ENCODE results near the gene RHOA. TPM values are rescaled to one million over a fixed set of nuclear protein-coding genes. Genes with fewer than 3 reads are reported as not detected.

RHOA gene
- total RNA-seq (100 to 1,000 TPM; 235 to 254 TPM), polyA plus RNA-seq (100 to 1,000 TPM; 478 to 683 (median 552) TPM), total RNA-seq (137 to 195 (median 156) reads per million in 6 experiments)

DNA sequence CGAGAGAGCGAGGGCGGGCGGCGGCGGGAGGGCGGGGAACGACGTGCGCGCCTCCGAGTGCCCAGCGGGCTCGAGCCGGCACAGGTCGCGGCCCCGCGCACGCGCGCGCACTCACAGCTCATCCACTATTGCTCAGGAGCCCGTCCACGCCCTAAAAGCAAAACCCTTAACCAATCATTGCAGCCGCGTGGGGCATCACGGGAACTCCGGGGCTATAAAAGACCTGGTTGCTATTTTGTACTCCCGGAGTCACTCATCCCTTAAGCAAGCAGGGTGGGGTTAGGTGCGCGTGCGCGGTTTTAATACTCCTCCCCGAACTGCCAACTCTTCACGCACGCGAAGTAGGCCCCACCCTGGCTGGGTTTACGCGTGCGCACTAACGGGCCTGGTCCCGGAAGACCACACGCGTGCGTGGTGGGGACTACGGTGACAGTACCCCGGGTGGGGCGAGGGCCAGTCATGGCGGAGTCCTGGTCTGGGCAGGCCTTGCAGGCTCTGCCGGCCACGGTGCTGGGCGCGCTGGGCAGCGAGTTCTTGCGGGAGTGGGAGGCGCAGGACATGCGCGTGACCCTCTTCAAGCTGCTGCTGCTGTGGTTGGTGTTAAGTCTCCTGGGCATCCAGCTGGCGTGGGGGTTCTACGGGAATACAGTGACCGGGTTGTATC is at the start of gene RHOA, which contains the start of gene TCTA:
RHOA (minus strand) TSS at position 9 of the 664 bp plus-strand sequence. CDS start 36,387 bp downstream, outside the sequence.
TCTA (plus strand) TSS at position 456 of the 664 bp plus-strand sequence; CDS start at position 460, 4 bp downstream.
- no peaks in the 10 kb centered on the region for H3K9me3 Mint-ChIP-seq
- H3K36me3 Mint-ChIP-seq, result peaks cover 0 to 16% (median 0%) of the 10 kb centered on the region in 3 donors
- POLR2A ChIA-PET, result interaction anchor here (0.5 to 4.2 kb wide), 18 partner anchors 9 to 493 kb away, joined by 3 to 75 read pairs (median 4); partner anchors contain the start of genes AMT, ARIH2, DAG1 and GPX1
- H3K27ac Mint-ChIP-seq, result peak within 1 kb of the TSS; percentile 91 to 96 (median 95)
- H3K4me1 Mint-ChIP-seq, result peaks cover 35 to 83% (median 69%) of the 10 kb centered on the region in 4 donors
- no peaks in the 10 kb centered on the region for H3K27me3 Mint-ChIP-seq
- H3K4me3 Mint-ChIP-seq, result peak within 1 kb of the TSS; percentile 80 to 95 (median 93)
- peak; percentile 96 to 100 (median 99) for DNase-seq
- peak; percentile 87 to 89 for ATAC-seq

DNA sequence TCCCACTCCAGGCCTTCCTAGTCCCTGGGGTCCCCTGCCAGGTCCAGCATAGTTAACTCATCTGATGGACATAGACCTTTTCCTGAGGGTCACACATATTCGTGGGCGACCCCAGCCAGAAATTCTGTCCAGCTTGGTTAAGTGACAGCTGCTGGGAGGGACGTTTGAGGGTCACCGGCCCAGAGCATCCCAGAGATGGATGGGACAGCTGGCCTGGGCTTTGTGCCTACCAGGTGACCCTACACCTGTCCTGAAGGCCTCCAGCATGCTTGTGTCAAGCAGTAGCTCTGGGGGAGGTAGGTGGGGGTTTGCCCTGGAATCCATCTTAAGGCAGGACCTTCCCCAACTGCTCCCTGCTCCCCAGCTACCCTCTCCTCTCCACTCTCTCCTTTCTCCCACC is 49.2 kb upstream of the RHOA start:
- DNase-seq (no peak), ATAC-seq (no peak)
- no peaks in the 10 kb centered on the region for H3K27me3 Mint-ChIP-seq
- H3K9me3 Mint-ChIP-seq, result no peaks in the 10 kb centered on the region
- POLR2A ChIA-PET, result no interaction called here
- no peaks in the 10 kb centered on the region for H3K36me3 Mint-ChIP-seq
- H3K4me3 Mint-ChIP-seq, result no peak overlapping the region
- no peak overlapping the region for H3K27ac Mint-ChIP-seq
- H3K4me1 Mint-ChIP-seq, result no peaks in the 10 kb centered on the region

- Mint-ChIP-seq H3K36me3 (no peaks in the 10 kb centered on the region), H3K27me3 (no peaks in the 10 kb centered on the region), H3K4me3 (no peak overlapping the region), H3K4me1 (no peaks in the 10 kb centered on the region), H3K27ac (peak overlapping the region in 1 of 10 donors; percentile 69), H3K9me3 (no peaks in the 10 kb centered on the region)
- DNase-seq (no peak), ATAC-seq (no peak)
- POLR2A ChIA-PET, result no interaction called here
Observed at GRCh38 chr3:49460188-49460890, 48.6 kb upstream of the RHOA start.

- ATAC-seq, result no peak
- POLR2A ChIA-PET, result no interaction called here
- Mint-ChIP-seq H3K27ac (peak overlapping the region in 1 of 10 donors; percentile 19), H3K9me3 (no peaks in the 10 kb centered on the region), H3K4me3 (no peak overlapping the region), H3K27me3 (no peaks in the 10 kb centered on the region), H3K4me1 (no peaks in the 10 kb centered on the region), H3K36me3 (no peaks in the 10 kb centered on the region)
- no peak for DNase-seq
Observed at GRCh38 chr3:49456466-49456865, 44.7 kb upstream of the RHOA start.

- Mint-ChIP-seq H3K27ac (peak overlapping the region in 2 of 10 donors; percentile 57 to 58), H3K4me3 (no peak overlapping the region), H3K27me3 (no peaks in the 10 kb centered on the region), H3K9me3 (no peaks in the 10 kb centered on the region), H3K36me3 (no peaks in the 10 kb centered on the region), H3K4me1 (no peaks in the 10 kb centered on the region)
- DNase-seq, result no peak
- POLR2A ChIA-PET, result interaction anchor here (0.5 to 0.7 kb wide), 2 partner anchors 11 to 29 kb away, joined by 3 to 5 read pairs; no protein-coding TSS in a partner anchor
- no peak for ATAC-seq
Observed at GRCh38 chr3:49454898-49455681, 43.3 kb upstream of the RHOA start.

DNA sequence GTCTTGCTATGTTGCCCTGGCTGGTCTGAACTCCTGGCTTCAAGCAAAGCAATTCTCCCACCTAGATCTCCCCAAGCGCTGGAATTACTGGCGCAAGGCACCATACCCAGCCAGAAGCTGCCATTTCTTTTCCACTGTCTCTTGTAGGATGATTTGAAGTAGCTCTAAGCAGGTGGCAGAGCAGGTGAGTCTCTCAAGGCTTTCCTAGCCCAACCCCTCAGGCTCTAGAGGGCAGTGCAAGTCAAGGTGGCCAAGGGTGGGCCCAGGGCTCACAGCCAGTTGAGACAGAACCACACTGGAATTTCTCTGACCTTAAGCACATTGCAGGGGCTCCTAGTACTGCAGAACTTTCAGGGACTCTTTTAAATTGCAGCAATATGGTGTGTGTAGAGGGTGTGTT is 42.7 kb upstream of the RHOA start:
- no peaks in the 10 kb centered on the region for H3K4me1 Mint-ChIP-seq
- no peaks in the 10 kb centered on the region for H3K27me3 Mint-ChIP-seq
- no peaks in the 10 kb centered on the region for H3K36me3 Mint-ChIP-seq
- no peak for ATAC-seq
- DNase-seq, result no peak
- H3K4me3 Mint-ChIP-seq, result no peak overlapping the region
- no peaks in the 10 kb centered on the region for H3K9me3 Mint-ChIP-seq
- POLR2A ChIA-PET, result interaction anchor here (0.6 kb wide), 1 partner anchor 1560 kb away, joined by 6 read pairs; no protein-coding TSS in a partner anchor
- peak overlapping the region in 3 of 10 donors; percentile 28 to 83 (median 43) for H3K27ac Mint-ChIP-seq

DNA sequence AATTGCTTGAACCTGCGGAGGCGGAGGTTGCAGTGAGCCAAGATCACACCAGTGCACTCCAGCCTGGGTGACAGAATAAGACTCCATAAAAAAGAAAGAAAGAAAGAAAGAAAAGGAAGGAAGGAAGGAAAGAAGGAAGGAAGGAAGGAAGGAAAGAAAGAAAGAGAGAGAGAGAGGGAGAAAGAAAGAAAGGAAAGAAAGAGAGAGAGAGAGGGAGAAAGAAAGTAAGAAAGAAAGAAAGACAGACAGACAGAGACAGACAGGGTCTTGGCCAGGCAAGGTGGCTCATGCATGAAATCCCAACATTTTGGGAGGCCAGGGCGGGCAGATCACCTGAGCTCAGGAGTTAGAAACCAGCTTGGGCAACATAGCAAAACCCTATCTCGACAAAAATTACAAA is 41.8 kb upstream of the RHOA start:
- Mint-ChIP-seq H3K27me3 (no peaks in the 10 kb centered on the region), H3K4me3 (no peak overlapping the region), H3K27ac (peak overlapping the region in 1 of 10 donors; percentile 79), H3K9me3 (no peaks in the 10 kb centered on the region), H3K36me3 (no peaks in the 10 kb centered on the region), H3K4me1 (peaks cover 2 to 6% (median 5%) of the 10 kb centered on the region in 4 donors)
- no peak for ATAC-seq
- no peak for DNase-seq
- POLR2A ChIA-PET, result interaction anchor here (0.7 kb wide), 1 partner anchor 703 kb away, joined by 4 read pairs; no protein-coding TSS in a partner anchor

DNA sequence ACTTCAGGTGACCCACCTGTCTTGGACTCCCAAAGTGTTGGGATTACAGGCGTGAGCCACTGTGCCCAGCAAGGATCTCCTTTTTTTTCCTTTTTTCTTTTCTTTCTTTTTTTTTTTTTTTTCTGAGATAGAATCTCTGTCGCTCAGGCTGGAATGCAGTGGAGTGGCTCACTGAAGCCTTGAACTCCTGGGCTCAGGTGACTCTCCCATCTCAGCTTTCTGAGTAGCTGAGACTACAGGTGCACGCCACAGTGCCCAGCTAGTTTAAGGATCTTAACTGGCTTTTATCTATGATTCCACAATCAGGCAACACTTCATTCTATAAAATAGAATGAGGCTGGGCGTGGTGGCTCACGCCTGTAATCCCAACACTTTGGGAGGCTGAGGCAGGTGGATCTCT is 33.6 kb upstream of the RHOA start:
- H3K36me3 Mint-ChIP-seq, result no peaks in the 10 kb centered on the region
- H3K27ac Mint-ChIP-seq, result peak overlapping the region in 6 of 10 donors; percentile 38 to 81 (median 56)
- H3K4me1 Mint-ChIP-seq, result peaks cover 3 to 28% (median 16%) of the 10 kb centered on the region in 4 donors
- ATAC-seq (no peak), DNase-seq (no peak)
- peak overlapping the region in 1 of 10 donors; percentile 19 for H3K4me3 Mint-ChIP-seq
- H3K9me3 Mint-ChIP-seq, result no peaks in the 10 kb centered on the region
- POLR2A ChIA-PET, result interaction anchor here (0.7 to 2.5 kb wide), 4 partner anchors 16 to 277 kb away, joined by 4 to 23 read pairs (median 12); partner anchors contain the start of genes NICN1 and USP4
- no peaks in the 10 kb centered on the region for H3K27me3 Mint-ChIP-seq

GRCh38 chr3:49434731-49435130 is 23.0 kb upstream of the RHOA start:
- Mint-ChIP-seq H3K27ac (no peak overlapping the region), H3K4me3 (no peak overlapping the region), H3K4me1 (peaks cover 0 to 4% (median 2%) of the 10 kb centered on the region in 4 donors), H3K9me3 (no peaks in the 10 kb centered on the region), H3K27me3 (no peaks in the 10 kb centered on the region), H3K36me3 (no peaks in the 10 kb centered on the region)
- POLR2A ChIA-PET, result interaction anchor here (0.6 kb wide), 1 partner anchor 352 kb away, joined by 3 read pairs; no protein-coding TSS in a partner anchor
- ATAC-seq (no peak), DNase-seq (no peak)

DNA sequence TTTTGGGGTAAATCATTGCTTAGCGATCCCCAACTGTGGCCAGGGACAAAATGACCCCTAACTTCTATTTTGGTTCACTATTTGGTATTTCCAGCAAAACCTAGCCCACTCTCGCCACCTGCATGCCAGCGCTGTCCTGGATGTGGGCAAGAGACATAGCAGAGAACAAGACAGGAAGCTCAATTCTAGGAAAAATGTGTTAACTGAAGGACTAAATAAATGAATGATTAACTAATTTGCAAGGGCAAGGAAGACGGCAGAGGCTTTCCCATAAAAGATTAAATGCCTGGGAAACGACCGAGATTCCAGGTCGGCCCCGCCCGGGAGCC is 16.9 kb upstream of the RHOA start:
- peak overlapping the region; percentile 90 to 96 (median 92) for H3K4me3 Mint-ChIP-seq
- no peaks in the 10 kb centered on the region for H3K27me3 Mint-ChIP-seq
- peaks cover 12 to 29% (median 22%) of the 10 kb centered on the region in 4 donors for H3K4me1 Mint-ChIP-seq
- ATAC-seq, result peak; percentile 15
- no peak for DNase-seq
- no peaks in the 10 kb centered on the region for H3K9me3 Mint-ChIP-seq
- peaks cover 0 to 11% (median 3%) of the 10 kb centered on the region in 3 donors for H3K36me3 Mint-ChIP-seq
- peak overlapping the region; percentile 78 to 98 (median 94) for H3K27ac Mint-ChIP-seq
- POLR2A ChIA-PET, result interaction anchor here (0.5 to 3.9 kb wide), 15 partner anchors 11 to 439 kb away, joined by 3 to 50 read pairs (median 8); partner anchors contain the start of genes DAG1, GPX1, NDUFAF3 and P4HTM

DNA sequence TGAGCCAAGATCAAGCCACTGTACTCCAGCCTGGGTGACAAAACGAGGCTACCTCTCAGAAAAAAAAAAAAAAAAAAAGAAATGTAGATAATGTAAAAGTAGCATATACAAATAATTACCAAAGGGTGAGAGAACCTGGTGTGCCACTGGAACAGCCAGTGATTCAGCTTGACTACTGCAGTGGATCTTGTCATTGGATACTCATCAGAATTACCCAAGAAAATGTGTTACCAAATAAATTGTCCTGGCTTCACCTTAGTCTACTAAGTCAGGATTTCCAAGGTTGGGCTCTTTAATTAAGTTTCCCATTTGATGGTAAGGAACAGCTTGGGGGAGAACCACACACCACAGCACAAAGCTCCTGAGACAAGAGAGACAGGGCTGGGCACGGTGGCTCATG is 15.8 kb upstream of the RHOA start:
- Mint-ChIP-seq H3K9me3 (no peaks in the 10 kb centered on the region), H3K27me3 (no peaks in the 10 kb centered on the region), H3K4me3 (peak overlapping the region in 9 of 10 donors; percentile 50 to 96 (median 92)), H3K27ac (peak overlapping the region in 5 of 10 donors; percentile 13 to 96 (median 69)), H3K4me1 (peaks cover 12 to 36% (median 22%) of the 10 kb centered on the region in 4 donors), H3K36me3 (peaks cover 0 to 12% (median 3%) of the 10 kb centered on the region in 3 donors)
- ATAC-seq, result no peak
- POLR2A ChIA-PET, result interaction anchor here (0.5 to 3.9 kb wide), 6 partner anchors 10 to 1071 kb away, joined by 3 to 50 read pairs (median 4); partner anchors contain the start of gene USP4
- DNase-seq, result no peak

GRCh38 chr3:49424816-49425215 is 13.0 kb upstream of the RHOA start:
- POLR2A ChIA-PET, result interaction anchor here (0.5 kb wide), 1 partner anchor 81 kb away, joined by 4 read pairs; no protein-coding TSS in a partner anchor
- Mint-ChIP-seq H3K9me3 (no peaks in the 10 kb centered on the region), H3K27me3 (no peaks in the 10 kb centered on the region), H3K27ac (peak overlapping the region in 2 of 10 donors; percentile 26 to 60), H3K4me1 (peaks cover 14 to 54% (median 34%) of the 10 kb centered on the region in 4 donors), H3K4me3 (no peak overlapping the region), H3K36me3 (peaks cover 0 to 12% (median 3%) of the 10 kb centered on the region in 3 donors)
- DNase-seq (no peak), ATAC-seq (no peak)

Data from naive thymus-derived CD8-positive, alpha-beta T cell (primary cell).